GM23338 (cell line): ENCODE results near the gene MSANTD7. TPM values are rescaled to one million over a fixed set of nuclear protein-coding genes. Genes with fewer than 3 reads are reported as not detected.
A peak's percentile ranks its signal among the peaks of the same experiment; 100 is the strongest.

ENCODE experiments used
- ATAC-seq: fragments of 200-7000 bp; cut with Tn5 transposase; 3 replicates; pipeline ENCODE4 v1.9.1; 2020
- DNase-seq: peaks from one replicate; pipeline ENCODE4 v3.0.0-alpha.2; 2015; ENCODE audit warnings: low spot score
- H2AFZ ChIP-seq: fragments of 200-600 bp; sonication (generic); 2 replicates; pipeline ENCODE4 v1.8.0; 2016; ENCODE audit warnings: antibody characterized with exemption, mild to moderate bottlenecking, moderate library complexity
- H3F3A ChIP-seq: fragments of 200-600 bp; sonication (generic); replicated peaks from 2 replicates; pipeline ENCODE4 v1.8.0; 2017; ENCODE audit warnings: antibody characterized with exemption, mixed run types, low read depth
- H3K27ac ChIP-seq: fragments of 200-600 bp; sonication (generic); 2 replicates; pipeline ENCODE4 v1.6.1; 2016; ENCODE audit warnings: low read depth
- H3K27me3 ChIP-seq: fragments of 200-600 bp; sonication (generic); 2 replicates; pipeline ENCODE4 v1.8.0; 2016; ENCODE audit warnings: mild to moderate bottlenecking, mixed run types, moderate library complexity; ENCODE audit not compliant: insufficient read depth
- H3K36me3 ChIP-seq: fragments of 200-600 bp; sonication (generic); 2 replicates; pipeline ENCODE4 v1.8.0; 2016; ENCODE audit warnings: mild to moderate bottlenecking; ENCODE audit not compliant: insufficient read depth
- H3K4me1 ChIP-seq: fragments of 200-600 bp; sonication (generic); 2 replicates; pipeline ENCODE4 v1.8.0; 2016; ENCODE audit warnings: mild to moderate bottlenecking, moderate library complexity; ENCODE audit not compliant: insufficient read depth
- H3K4me2 ChIP-seq: fragments of 200-600 bp; sonication (generic); 2 replicates; pipeline ENCODE4 v1.7.1; 2017; ENCODE audit warnings: mixed run types
- H3K4me3 ChIP-seq: fragments of 200-600 bp; sonication (generic); 2 replicates; pipeline ENCODE4 v1.6.1; 2016; ENCODE audit warnings: mixed run types
- H3K79me2 ChIP-seq: fragments of 200-600 bp; sonication (generic); replicated peaks from 2 replicates; pipeline ENCODE4 v1.8.0; 2017; ENCODE audit warnings: mild to moderate bottlenecking; ENCODE audit not compliant: insufficient read depth
- H3K9me2 ChIP-seq: fragments of 200-600 bp; sonication (generic); 2 replicates; pipeline ENCODE4 v1.8.0; 2017; ENCODE audit not compliant: insufficient read depth
- H4K20me1 ChIP-seq: fragments of 200-600 bp; sonication (generic); replicated peaks from 2 replicates; pipeline ENCODE4 v1.8.0; 2017; ENCODE audit warnings: mild to moderate bottlenecking; ENCODE audit not compliant: insufficient read depth
- H3K27ac Mint-ChIP-seq: 2 replicates; pipeline ENCODE4 v1.8.0; 2020; ENCODE audit warnings: inconsistent platforms, mild to moderate bottlenecking, moderate library complexity, mixed read lengths
- H3K27me3 Mint-ChIP-seq: 3 replicates; pipeline ENCODE4 v1.8.0; 2022; ENCODE audit warnings: low read depth, mild to moderate bottlenecking, moderate library complexity, mixed read lengths, inconsistent platforms; ENCODE audit not compliant: insufficient read depth, poor library complexity
- H3K36me3 Mint-ChIP-seq: 3 replicates; pipeline ENCODE4 v1.8.0; 2021; ENCODE audit warnings: low read depth, mild to moderate bottlenecking, inconsistent platforms, moderate library complexity, mixed read lengths
- H3K4me1 Mint-ChIP-seq: 3 replicates; pipeline ENCODE4 v1.8.0; 2020; ENCODE audit warnings: mild to moderate bottlenecking, inconsistent platforms, mixed read lengths
- H3K4me3 Mint-ChIP-seq: 3 replicates; pipeline ENCODE4 v1.8.0; 2021; ENCODE audit warnings: moderate library complexity, mild to moderate bottlenecking, inconsistent platforms, mixed read lengths
- H3K9me3 Mint-ChIP-seq: 3 replicates; pipeline ENCODE4 v1.8.0; 2020; ENCODE audit warnings: moderate library complexity, mild to moderate bottlenecking, inconsistent platforms, mixed read lengths
- CREB1 ChIP-seq: fragments of 250-450 bp; sonication (Bioruptor Pico); IDR thresholded peaks from 2 replicates; pipeline ENCODE4 v1.5.0; 2020; ENCODE audit warnings: low read depth, mild to moderate bottlenecking, moderate library complexity
- ETS1 ChIP-seq: IDR thresholded peaks from 2 replicates; pipeline ENCODE4 v1.6.1; 2016; ENCODE audit warnings: antibody characterized with exemption
- EZH2phosphoT487 ChIP-seq: fragments of 200-600 bp; sonication (generic); IDR thresholded peaks from one replicate; pipeline ENCODE4 v1.8.1; 2018; ENCODE audit warnings: antibody characterized with exemption; ENCODE audit not compliant: unreplicated experiment
- NANOG ChIP-seq: IDR thresholded peaks from 2 replicates; pipeline ENCODE4 v1.6.1; 2016; ENCODE audit warnings: antibody characterized with exemption, borderline replicate concordance
- POLR2AphosphoS5 ChIP-seq: IDR thresholded peaks from 2 replicates; pipeline ENCODE4 v1.6.1; 2016; ENCODE audit warnings: antibody characterized with exemption, low read depth
- REST ChIP-seq: IDR thresholded peaks from one replicate; pipeline ENCODE4 v1.6.1; 2018; ENCODE audit warnings: antibody characterized with exemption; ENCODE audit not compliant: unreplicated experiment
- ZNF114 ChIP-seq: fragments of 250-450 bp; sonication (Bioruptor Pico); IDR thresholded peaks from 2 replicates; pipeline ENCODE4 v1.5.0; 2020; ENCODE audit warnings: mild to moderate bottlenecking, moderate library complexity
- ZNF331 ChIP-seq: fragments of 250-450 bp; sonication (Bioruptor Pico); IDR thresholded peaks from 2 replicates; pipeline ENCODE4 v1.5.0; 2020; ENCODE audit warnings: low read depth, mild to moderate bottlenecking, moderate library complexity
- ZNF462 ChIP-seq: fragments of 250-450 bp; sonication (Bioruptor Pico); IDR thresholded peaks from 2 replicates; pipeline ENCODE4 v1.5.0; 2020; ENCODE audit warnings: mild to moderate bottlenecking, moderate library complexity
- long read RNA-seq: library from polyadenylated mRNA; unstranded; transcript quantifications from one replicate; pipeline ENCODE4 v2.0.0, GENCODE V29; 2020; ENCODE audit not compliant: unreplicated experiment
- polyA plus RNA-seq: library from polyadenylated mRNA; unstranded; fragments of >200 nt; fragmentation: Nextera tagmentation; extraction: Ambion mirVana; gene quantifications from 2 replicates; pipeline ENCODE4 v1.2.1, GENCODE V29; 2016
- total RNA-seq: library from RNA; depleted of rRNA; stranded (reverse); fragments of >200 nt; shearing (Covaris generic); gene quantifications from 2 replicates; pipeline ENCODE4 v1.2.3, GENCODE V29; 2014; rRNA removed

Gene MSANTD7
- total RNA-seq (18.7 and 19.8 TPM in 2 replicates), polyA plus RNA-seq (4.9 and 5.3 TPM in 2 replicates)
- long read RNA-seq, full-length matches to known transcripts: 1 of 4 reads
- long read RNA-seq, partial matches to known transcripts: 3 of 4 reads
- long read RNA-seq, other reads (novel, unspliced or antisense): 0 of 4 reads

- peak; percentile 89 for ATAC-seq
- H3K9me3 Mint-ChIP-seq: no peaks in the 10 kb centered on the region; the same call in 2 of the 3 replicates
- no peak for TF ChIP-seq ZNF114 (CRISPR knock-in tag)
- peak; percentile 87 for TF ChIP-seq POLR2AphosphoS5
- no peak for TF ChIP-seq ZNF331 (CRISPR knock-in tag)
- no peak for TF ChIP-seq EZH2phosphoT487
- peak; percentile 94 for TF ChIP-seq CREB1 (CRISPR knock-in tag)
- peak; percentile 63; the same call in 1 of the 2 replicates for TF ChIP-seq ETS1
- no peak for TF ChIP-seq ZNF462 (CRISPR knock-in tag)
- no peak for TF ChIP-seq NANOG
- TF ChIP-seq REST: no peak
Measured at GRCh38 chr10:14837757-14838581, at the start of gene MSANTD7, which contains the start of the genes CDNF and HSPA14. MSANTD7 (plus strand) TSS chr10:14838306; CDS start chr10:14842285, 3,979 bp downstream. CDNF (minus strand) TSS chr10:14838037; CDS start chr10:14837946, 91 bp downstream. HSPA14 (plus strand) TSS chr10:14838306; CDS start chr10:14838403, 97 bp downstream.

More at GRCh38 chr10:14837757-14838581, at the start of gene MSANTD7, which contains the start of the genes CDNF and HSPA14:
- peak; percentile 99 for DNase-seq
- Mint-ChIP-seq H3K27ac (peak within 1 kb of the TSS; percentile 98), H3K27me3 (peaks cover 6% of the 10 kb centered on the region), H3K4me1 (peaks cover 16% of the 10 kb centered on the region), H3K36me3 (peaks cover 35% of the 10 kb centered on the region), H3K4me3 (peak within 1 kb of the TSS; percentile 95)
- Histone ChIP-seq H3F3A (no peaks in the 10 kb centered on the region), H3K27me3 (no peaks in the 10 kb centered on the region), H3K4me2 (peak within 1 kb of the TSS; percentile 99), H3K36me3 (peaks cover 28% of the 10 kb centered on the region), H2AFZ (peak within 1 kb of the TSS; percentile 86), H3K4me1 (peaks cover 7% of the 10 kb centered on the region), H3K4me3 (peak within 1 kb of the TSS; percentile 97), H3K27ac (peak within 1 kb of the TSS; percentile 96), H3K79me2 (peaks cover 40% of the 10 kb centered on the region), H4K20me1 (peaks cover 5% of the 10 kb centered on the region; the same call in 1 of the 2 replicates), H3K9me2 (no peaks in the 10 kb centered on the region)
